Endothelial cell of umbilical vein (primary cell): ENCODE data around the gene MRE11.

Source experiments
- EZH2 ChIP-seq: IDR thresholded peaks from 2 replicates; pipeline ENCODE4 v1.6.1; 2012; ENCODE audit warnings: borderline replicate concordance, low read depth, mild to moderate bottlenecking, moderate library complexity, low read length, inconsistent platforms; ENCODE audit not compliant: severe bottlenecking
- FOS ChIP-seq: IDR thresholded peaks from 2 replicates; pipeline ENCODE4 v1.6.1; 2011; ENCODE audit warnings: mild to moderate bottlenecking, low read length, moderate library complexity, borderline replicate concordance; ENCODE audit not compliant: insufficient read depth
- JUN ChIP-seq: IDR thresholded peaks from 2 replicates; pipeline ENCODE4 v1.6.1; 2011; ENCODE audit warnings: borderline replicate concordance, low read depth; ENCODE audit not compliant: insufficient read length, insufficient read depth
- MAX ChIP-seq: IDR thresholded peaks from 2 replicates; pipeline ENCODE4 v1.6.1; 2011; ENCODE audit not compliant: insufficient read depth, insufficient read length
- POLR2A ChIP-seq: IDR thresholded peaks from 2 replicates; pipeline ENCODE4 v1.6.1; 2012; ENCODE audit warnings: low read depth, mild to moderate bottlenecking, control low read depth, low read length
- POLR2AphosphoS5 ChIP-seq: IDR thresholded peaks from 2 replicates; pipeline ENCODE4 v1.6.1; 2012; ENCODE audit warnings: low read depth, mild to moderate bottlenecking, control low read depth, low read length, moderate library complexity; ENCODE audit not compliant: insufficient read depth
- TF ChIP-seq, protein P1 (sequence below), 2 donors: IDR thresholded peaks; 1 replicate in 1 of 2; 2 replicates in 1 of 2; pipeline ENCODE4 v1.5.1; 2011; ENCODE audit warnings: low read length in 2 of 2, mild to moderate bottlenecking in 2 of 2, moderate library complexity in 2 of 2, control low read depth in 1 of 2, inconsistent platforms in 1 of 2, low read depth in 1 of 2; ENCODE audit not compliant: insufficient read depth in 1 of 2; ENCODE audit errors: extremely low read depth in 1 of 2

- TF ChIP-seq POLR2A = no peak
- TF ChIP-seq MAX = no peak
- TF ChIP-seq, protein P1, sequence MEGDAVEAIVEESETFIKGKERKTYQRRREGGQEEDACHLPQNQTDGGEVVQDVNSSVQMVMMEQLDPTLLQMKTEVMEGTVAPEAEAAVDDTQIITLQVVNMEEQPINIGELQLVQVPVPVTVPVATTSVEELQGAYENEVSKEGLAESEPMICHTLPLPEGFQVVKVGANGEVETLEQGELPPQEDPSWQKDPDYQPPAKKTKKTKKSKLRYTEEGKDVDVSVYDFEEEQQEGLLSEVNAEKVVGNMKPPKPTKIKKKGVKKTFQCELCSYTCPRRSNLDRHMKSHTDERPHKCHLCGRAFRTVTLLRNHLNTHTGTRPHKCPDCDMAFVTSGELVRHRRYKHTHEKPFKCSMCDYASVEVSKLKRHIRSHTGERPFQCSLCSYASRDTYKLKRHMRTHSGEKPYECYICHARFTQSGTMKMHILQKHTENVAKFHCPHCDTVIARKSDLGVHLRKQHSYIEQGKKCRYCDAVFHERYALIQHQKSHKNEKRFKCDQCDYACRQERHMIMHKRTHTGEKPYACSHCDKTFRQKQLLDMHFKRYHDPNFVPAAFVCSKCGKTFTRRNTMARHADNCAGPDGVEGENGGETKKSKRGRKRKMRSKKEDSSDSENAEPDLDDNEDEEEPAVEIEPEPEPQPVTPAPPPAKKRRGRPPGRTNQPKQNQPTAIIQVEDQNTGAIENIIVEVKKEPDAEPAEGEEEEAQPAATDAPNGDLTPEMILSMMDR (IDR thresholded peaks at IDR 0.05; ENCODE audit: extremely low read depth in 1 of 2, insufficient read depth in 1 of 2, low read depth in 1 of 2, low read length in 2 of 2) = no peak
- TF ChIP-seq EZH2 = no peak
- no peak for TF ChIP-seq POLR2AphosphoS5
- TF ChIP-seq JUN = peak; percentile 12
- no peak for TF ChIP-seq FOS
Observed at GRCh38 chr11:94469416-94469815, 24.2 kb downstream of the MRE11 start.
